ENCODE measurements around the gene SH3BP4. TPM values are rescaled to one million over a fixed set of nuclear protein-coding genes. Genes with fewer than 3 reads are reported as not detected.

Gene SH3BP4
- total RNA-seq, 4 donors from 2014 or later, result 13.5 to 28.4 (median 20.1) TPM

DNA sequence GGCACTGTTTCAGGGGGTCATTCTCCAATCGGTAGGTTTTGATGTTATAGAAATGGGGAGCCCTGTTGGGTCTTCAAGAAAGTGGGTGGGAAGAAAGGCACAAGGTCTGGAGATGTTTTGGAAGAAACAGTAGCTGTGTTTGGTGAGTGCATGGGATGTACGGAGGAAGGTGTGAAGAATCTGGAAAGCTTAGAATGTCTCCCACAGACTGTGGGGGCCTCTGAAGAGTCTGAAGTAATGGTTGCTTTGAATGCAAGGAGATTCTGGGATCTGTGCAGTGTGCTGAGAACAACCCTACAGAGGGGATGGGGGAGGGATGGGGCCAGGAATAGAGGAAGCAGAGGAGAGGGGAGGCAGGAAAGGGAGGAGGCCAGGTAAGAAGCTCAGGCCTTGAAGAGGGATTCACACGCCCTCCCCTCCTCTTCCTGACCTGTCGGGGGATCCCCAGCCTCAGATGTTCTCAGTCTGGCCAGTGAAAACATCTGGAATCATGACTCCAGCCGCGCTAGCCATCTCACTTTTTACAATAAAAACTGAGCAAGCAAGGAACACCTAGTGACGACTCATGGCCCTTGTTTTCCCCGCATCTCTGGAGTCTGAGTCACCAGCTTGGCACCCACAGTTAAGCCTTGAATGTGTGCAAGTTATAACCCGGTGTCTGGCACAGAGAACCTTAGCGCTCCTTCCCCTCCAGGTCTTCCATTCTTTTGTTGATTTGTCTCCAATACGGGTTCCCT lies 74.2 kb downstream of the SH3BP4 start:
- Histone ChIP-seq H3K4me1 (peaks cover 0 to 3% of the 10 kb centered on the region in 2 donors), H3K4me3 (no peak overlapping the region), H3K9me3 (no peaks in the 10 kb centered on the region), H3K27me3 (no peaks in the 10 kb centered on the region), H3K36me3 (no peaks in the 10 kb centered on the region), H3K27ac (no peak overlapping the region)
- no peak for TF ChIP-seq POLR2A (IDR thresholded peaks at IDR 0.05)
- TF ChIP-seq, protein P1, sequence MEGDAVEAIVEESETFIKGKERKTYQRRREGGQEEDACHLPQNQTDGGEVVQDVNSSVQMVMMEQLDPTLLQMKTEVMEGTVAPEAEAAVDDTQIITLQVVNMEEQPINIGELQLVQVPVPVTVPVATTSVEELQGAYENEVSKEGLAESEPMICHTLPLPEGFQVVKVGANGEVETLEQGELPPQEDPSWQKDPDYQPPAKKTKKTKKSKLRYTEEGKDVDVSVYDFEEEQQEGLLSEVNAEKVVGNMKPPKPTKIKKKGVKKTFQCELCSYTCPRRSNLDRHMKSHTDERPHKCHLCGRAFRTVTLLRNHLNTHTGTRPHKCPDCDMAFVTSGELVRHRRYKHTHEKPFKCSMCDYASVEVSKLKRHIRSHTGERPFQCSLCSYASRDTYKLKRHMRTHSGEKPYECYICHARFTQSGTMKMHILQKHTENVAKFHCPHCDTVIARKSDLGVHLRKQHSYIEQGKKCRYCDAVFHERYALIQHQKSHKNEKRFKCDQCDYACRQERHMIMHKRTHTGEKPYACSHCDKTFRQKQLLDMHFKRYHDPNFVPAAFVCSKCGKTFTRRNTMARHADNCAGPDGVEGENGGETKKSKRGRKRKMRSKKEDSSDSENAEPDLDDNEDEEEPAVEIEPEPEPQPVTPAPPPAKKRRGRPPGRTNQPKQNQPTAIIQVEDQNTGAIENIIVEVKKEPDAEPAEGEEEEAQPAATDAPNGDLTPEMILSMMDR (IDR thresholded peaks at IDR 0.05), result no peak
- intact Hi-C loops (cut with DNase I; ENCODE audit: low total_unique reads), result no loop called here
- no peak for DNase-seq

DNA sequence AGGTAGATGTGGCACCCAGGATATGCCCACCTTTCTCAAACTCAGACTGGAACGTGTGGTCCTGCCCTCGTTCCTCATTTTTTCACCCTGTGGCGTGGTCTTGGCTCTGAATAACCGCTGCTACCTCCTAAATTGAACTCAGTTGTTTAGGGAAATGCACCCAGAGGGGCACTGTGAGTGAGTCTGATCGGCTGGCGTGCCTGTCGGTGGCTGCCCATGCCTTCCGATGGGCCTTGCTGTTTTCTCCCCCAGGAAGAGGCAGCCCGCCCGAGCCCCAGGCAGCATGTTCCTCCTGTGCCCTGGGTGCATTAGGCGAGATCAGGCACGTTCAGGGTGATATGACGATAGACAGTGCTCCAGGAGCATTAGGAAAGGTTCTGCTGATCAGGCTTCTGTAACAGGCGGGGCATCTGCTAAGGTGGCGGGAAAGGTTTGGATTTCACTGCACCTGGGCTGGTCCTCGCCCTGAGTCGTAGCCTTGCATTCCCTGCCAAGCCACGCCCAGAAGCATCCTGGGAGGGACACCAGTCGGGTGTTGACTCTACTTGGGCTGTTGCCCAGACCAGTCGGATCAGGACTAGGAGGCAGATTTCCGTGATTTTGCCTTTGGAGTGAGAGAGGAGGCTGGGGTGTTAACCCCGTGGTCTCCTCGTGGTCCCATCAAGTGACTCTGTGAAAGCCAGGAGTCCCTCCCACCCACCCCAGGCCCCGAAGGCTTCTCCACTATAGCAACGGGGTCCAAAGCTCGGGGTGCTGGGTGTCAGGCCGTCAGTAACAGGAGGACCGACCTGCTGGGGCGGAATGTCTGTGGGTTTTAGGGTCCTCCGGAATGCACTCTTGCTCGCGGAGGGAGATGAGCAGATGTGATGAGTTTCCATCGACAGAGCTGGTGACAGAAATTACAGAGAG lies 75.1 kb downstream of the SH3BP4 start:
- no peak overlapping the region for H3K4me3 ChIP-seq
- no peak overlapping the region for H3K27ac ChIP-seq
- H3K36me3 ChIP-seq, result no peaks in the 10 kb centered on the region
- peaks cover 0 to 3% of the 10 kb centered on the region in 2 donors for H3K4me1 ChIP-seq
- intact Hi-C loops (cut with DNase I; ENCODE audit: low total_unique reads), result no loop called here
- H3K27me3 ChIP-seq, result no peaks in the 10 kb centered on the region
- no peaks in the 10 kb centered on the region for H3K9me3 ChIP-seq
- TF ChIP-seq, protein P1 (IDR thresholded peaks at IDR 0.05), result no peak
- TF ChIP-seq POLR2A (IDR thresholded peaks at IDR 0.05), result no peak
- DNase-seq, result peak in 1 of 2 donors; percentile 37

DNA sequence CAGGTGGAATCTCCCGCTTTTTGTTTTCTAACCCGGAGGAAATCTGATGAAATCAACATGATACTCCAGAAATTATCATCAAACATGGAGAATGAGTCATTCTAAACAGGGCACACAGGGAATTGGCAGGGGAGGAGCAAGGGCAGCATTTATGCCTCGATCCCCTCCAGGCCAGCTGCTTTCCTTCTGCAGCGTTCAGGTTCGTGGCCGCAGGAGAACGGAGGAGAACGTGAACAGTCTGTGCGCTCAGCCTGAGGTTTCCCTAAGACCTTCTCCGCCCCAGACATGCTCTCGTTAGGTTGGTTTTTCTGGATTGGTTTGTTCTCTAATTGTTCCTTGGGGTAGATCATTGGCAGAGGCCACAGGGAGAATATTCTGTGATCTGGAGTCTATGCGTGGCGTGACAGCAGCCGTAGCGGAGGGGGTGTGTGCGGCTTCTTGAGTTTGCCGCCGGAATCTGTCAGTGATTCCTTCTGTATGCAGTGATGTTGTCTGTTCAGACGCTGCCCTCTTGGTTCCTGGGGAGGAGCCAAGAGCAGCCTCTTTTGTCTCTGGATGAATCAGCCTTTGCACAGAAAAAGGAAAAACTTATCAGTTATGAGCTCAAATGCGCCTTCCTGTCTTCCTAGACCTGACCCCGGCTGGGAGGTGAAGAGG lies 75.9 kb downstream of the SH3BP4 start:
- Histone ChIP-seq H3K36me3 (no peaks in the 10 kb centered on the region), H3K27me3 (no peaks in the 10 kb centered on the region), H3K9me3 (no peaks in the 10 kb centered on the region), H3K4me1 (peaks cover 0 to 3% of the 10 kb centered on the region in 2 donors), H3K4me3 (no peak overlapping the region), H3K27ac (no peak overlapping the region)
- no peak for DNase-seq
- no peak for TF ChIP-seq POLR2A (IDR thresholded peaks at IDR 0.05)
- TF ChIP-seq, protein P1 (IDR thresholded peaks at IDR 0.05), result no peak
- intact Hi-C loops (cut with DNase I; ENCODE audit: low total_unique reads), result no loop called here

DNA sequence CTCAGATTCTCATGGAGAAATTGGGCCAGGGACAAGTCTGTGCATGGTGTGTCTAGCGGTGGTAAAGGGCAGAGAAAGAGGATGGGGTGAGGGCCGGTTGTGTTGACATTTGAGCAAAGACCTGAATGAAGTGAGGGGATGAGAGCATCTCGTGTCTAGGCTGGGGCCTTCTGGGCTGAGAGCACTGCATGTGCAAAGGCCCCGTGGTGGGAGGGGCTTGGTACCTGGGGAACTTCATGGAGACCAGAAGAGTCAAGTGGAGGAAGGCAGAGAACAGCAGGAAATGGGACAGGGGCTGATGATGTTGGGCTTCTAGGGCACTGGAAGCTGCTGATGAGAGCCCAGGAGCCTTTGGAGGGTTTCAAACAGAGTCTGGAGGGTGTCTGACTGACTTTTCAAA lies 76.8 kb downstream of the SH3BP4 start:
- intact Hi-C loops (cut with DNase I; ENCODE audit: low total_unique reads), result no loop called here
- H3K27ac ChIP-seq, result no peak overlapping the region
- no peak for DNase-seq
- no peak overlapping the region for H3K4me3 ChIP-seq
- peaks cover 0 to 3% of the 10 kb centered on the region in 2 donors for H3K4me1 ChIP-seq
- TF ChIP-seq POLR2A (IDR thresholded peaks at IDR 0.05), result no peak
- TF ChIP-seq, protein P1 (IDR thresholded peaks at IDR 0.05), result no peak
- no peaks in the 10 kb centered on the region for H3K27me3 ChIP-seq
- no peaks in the 10 kb centered on the region for H3K9me3 ChIP-seq
- H3K36me3 ChIP-seq, result no peaks in the 10 kb centered on the region

All from uterus (tissue), 4 donors.